Epidermal melanocyte (primary cell): ENCODE measurements around the gene ZSCAN2.
A peak's percentile ranks its signal among the peaks of the same experiment; 100 is the strongest.

ENCODE experiments used
- DNase-seq: peaks from one replicate; pipeline ENCODE4 v3.0.0; 2011; ENCODE audit warnings: low spot score; ENCODE audit not compliant: insufficient read length

Gene ZSCAN2

DNA sequence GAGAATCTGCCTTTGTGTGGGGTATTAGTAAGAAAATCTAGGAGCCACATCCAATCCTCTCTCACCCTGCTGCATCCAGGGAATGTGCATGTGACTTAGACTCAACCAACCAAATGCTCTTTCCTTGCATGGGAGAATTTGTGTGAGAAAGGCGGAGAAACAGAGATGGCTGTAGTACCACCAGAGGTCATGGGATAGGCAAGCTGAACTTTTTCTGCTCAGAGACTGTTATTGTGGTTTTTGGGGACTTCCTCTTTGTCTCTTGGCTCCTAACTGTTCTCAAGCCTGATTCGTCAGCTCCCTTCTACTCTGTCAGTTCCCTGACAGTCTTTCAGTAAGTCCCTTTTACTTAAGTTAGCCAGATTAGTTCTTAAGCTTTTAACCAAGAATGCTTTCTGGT is 2.6 kb upstream of the ZSCAN2 start:
- DNase-seq: no peak

DNA sequence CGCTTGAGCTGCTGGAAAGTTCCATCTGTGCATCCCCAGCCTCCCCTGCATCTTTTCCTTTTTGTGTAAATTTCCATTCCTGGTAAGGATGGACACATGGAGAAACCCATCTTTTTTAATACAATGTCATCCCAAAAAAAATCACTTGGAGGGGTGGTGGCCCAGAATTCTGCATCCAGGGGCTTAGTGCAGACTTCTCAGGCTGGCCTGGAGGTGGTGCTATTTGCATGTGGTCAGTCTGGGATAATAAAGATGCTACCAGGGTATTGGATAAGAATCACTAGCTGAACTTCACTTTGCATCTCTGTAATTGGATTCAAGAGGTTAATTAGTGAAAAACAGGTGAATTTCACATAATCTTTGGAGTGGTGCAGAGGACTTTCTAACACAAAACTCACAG is 1.8 kb upstream of the ZSCAN2 start:
- no peak for DNase-seq

DNA sequence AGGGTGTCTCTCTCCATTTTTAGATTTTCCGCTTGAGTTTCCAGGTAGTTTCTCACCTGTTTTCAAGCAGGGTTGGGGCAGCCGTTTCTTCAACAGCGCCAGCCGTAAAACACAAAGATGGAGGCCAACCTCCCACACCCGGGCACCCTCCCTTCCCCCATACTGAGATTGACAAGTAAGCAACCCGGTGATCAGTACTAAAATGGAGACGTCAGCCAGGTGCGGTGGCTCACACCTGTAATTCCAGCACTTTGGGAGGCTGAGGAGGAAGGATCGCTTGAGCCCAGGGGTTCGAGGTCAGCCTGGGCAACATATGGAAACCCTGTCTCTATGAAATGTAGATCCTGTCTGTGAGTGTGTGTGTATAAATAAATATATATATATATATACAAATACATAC is 903 bp upstream of the ZSCAN2 start:
- no peak for DNase-seq

DNA sequence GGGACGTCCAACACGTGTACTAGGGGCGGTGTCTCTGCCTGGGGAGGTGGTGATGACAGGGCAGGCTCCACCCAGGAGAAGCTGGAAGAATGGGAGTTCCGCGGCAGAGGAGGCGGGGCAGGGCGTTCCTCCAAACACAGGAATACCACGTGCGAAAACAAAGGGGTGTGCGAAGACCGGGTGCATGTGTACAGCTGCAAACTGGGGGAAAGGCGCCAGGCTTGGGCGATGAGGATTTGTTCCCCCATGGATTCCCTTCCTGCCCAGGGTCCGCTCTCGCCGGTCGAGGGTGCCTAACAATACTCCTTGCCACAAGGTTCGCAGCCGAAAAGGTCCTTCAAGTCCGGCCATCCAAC is 500 bp upstream of the ZSCAN2 start:
- peak; percentile 38 for DNase-seq

DNA sequence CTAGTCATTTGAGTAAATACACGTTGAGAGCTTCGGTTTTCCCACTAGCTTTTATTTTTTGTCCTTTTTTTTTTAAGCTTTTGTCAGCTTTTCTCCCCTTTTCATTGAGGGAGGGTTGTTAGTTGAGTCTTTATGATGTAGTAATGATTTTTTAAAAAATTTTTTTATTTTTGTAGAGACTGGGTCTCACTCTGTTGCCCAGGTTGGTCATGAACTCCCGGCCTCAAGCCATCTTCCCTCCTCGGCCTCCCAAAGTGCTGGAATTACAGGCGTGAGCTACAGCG is 688 bp downstream of the ZSCAN2 start:
- DNase-seq: no peak

DNA sequence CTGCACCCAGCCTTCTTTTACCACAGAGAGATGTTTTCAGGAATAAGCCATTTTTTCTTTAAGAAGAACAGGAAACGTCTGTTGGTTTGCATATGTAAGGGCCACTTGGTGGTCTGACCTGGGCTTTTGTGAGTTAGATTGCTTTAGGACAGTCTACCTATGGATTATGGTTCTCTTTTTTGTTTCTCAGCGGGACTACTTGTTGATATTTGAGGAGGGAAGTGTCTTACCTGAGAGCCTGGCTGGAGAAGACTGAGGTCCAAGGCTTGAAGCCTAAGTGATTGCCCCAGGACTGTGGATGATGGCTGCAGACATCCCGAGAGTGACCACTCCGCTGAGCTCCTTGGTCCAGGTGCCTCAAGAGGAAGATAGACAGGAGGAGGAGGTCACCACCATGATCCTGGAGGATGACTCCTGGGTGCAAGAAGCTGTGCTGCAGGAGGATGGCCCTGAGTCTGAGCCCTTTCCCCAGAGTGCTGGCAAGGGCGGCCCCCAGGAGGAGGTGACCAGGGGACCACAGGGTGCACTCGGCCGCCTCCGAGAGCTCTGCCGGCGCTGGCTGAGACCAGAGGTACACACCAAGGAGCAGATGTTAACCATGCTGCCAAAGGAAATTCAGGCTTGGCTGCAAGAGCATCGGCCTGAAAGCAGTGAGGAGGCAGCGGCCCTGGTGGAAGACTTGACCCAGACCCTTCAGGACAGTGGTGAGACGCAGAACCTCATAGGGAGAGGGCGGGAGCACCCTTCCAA is 3.0 kb downstream of the ZSCAN2 start:
- no peak for DNase-seq

DNA sequence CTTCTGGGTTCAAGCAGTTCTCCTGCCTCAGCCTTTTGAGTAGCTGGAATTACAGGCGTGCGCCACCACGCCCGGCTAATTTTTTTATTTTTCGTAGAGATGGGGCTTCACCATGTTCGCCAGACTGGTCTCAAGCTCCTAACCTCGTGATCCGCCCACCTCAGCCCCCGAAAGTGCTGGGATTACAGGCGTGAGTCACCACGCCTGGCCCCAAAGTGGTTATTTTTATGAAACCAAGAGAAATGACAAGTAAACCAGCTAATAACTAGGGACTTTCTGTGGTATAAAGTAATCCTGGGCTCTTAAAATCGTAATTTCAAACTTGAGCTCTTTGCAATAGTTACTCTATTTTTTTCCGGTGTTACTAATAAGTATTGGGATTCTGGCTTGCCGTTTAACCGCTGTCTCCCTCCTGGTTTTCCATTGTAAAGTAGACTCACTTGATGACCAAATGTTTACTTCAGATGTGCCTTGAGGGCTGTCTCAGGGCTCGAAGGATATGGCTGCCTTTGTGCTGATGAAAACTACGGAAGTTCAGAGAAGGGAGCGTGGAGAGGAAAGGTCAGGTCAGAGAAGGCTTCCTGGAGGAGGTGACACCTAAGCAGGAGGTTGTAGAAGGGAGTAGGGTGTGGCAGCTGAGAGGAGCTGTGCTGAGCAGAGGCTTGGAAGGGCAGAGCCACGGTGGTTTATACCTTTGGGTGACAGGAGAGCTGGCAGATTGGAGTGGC is 4.2 kb downstream of the ZSCAN2 start:
- DNase-seq: no peak

DNA sequence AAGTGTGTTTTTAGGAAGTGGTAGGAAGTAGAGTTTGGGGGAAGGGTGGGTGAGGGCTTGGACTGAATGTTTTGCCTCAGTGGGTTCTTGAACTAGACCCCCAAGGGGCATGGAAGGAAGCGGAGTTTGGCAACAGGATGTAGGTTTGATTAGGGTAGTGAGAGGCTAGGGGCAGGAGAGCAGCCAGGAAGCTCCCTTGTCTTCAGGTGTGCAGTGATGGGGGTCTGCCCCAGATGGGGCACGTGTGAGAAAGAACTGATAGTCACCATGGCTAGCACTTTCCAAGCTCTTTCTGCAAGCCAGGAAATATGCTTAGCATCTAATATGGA is 4.7 kb downstream of the ZSCAN2 start:
- no peak for DNase-seq

DNA sequence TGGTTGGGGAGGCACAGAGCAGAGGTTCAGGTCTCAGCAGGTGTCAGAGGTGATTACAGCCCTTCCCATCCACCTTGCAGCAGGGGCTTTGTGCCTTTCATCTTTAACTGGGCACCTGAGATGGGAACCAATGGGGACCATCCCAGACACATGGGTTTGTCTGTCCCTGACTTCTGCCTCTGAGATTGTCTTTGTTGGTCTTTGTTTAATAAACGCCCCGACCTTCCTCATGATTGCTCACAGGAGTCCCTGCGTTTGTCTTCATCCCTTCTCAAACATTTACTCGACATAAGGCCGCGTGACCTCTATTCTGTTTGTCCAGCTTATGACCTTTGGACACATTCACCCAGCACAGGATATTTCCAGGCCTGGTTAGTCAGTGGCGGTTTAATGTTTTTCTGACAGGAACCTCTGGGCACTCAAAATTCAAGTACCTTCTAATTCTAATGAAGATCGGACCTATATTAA is 5.9 kb downstream of the ZSCAN2 start:
- no peak for DNase-seq

DNA sequence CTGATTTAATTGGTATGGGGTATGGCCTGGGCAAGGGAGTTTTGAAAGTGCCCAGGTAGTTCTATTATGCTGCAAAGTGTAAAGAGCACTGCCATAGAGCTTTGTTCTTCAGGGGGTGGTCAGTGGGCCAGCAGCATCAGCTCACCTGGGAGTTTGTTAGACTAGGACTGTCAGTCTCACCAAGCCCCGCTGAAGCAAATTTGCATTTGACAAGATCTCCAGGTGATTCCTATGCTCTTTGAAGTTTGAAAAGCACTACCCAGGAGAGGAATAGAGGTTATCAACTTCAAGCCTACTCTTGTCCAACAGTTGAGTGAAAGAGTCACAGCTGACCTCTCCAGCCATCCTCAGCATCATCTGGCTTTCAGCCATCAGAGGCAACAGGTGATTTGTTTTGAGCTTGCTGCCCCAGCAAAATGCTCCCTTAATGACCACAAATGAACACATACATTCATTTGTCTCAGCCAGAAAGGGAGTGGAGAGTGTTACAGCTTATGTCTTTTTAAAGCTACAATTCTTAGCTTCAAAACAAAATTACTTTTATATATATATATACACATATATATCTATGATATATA is 8.0 kb downstream of the ZSCAN2 start:
- DNase-seq: no peak

DNA sequence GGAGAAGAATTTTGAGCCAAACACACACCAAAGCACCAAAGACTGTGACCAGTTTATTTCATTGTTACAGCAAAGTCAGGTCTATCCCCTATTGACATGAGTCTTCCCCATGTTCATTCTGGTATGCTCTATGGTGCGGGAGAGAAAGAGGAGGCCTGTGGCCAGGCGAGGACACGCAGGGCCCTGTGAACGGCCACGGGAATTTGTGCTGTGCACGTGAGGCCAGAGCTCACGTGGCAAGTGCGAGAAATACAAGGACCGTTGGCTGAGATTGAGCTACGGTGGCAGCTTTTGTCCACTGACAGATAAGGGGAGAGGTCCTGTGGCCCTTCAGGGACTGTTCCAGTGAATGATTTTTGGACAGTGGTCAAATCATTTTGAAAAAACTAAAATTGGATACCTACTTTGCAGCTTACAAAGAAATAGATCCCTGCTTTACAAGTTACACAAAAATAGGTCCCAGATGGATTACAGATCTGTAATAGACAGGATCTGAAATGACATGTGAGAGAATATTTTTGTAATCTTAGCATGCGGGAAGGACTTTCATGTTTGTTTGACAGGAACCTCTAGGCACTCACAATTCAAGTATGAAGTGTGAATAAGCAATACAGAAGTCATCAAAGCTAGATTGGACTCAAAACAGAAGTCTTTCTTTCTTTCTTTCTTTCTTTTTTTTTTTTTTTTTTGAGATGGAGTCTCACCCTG is 9.2 kb downstream of the ZSCAN2 start:
- no peak for DNase-seq

DNA sequence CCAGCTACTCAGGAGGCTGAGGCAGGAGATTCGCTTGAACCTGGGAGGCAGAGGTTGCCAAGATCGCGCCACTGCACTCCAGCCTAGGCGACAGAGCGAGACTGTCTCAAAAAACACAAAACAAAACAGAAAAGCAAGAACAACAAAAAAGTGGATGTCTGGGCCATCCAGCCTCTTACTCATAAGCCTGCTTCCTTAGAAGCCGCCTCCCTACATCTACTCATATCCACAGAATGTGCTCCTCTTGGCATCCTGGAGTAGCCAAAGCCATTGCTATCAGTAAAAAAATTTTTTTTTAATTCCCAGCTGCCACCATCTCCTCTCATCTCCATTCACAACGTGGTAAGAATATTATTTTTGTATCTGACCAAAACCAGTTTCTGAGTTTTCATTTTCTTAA is 10.8 kb downstream of the ZSCAN2 start:
- no peak for DNase-seq

DNA sequence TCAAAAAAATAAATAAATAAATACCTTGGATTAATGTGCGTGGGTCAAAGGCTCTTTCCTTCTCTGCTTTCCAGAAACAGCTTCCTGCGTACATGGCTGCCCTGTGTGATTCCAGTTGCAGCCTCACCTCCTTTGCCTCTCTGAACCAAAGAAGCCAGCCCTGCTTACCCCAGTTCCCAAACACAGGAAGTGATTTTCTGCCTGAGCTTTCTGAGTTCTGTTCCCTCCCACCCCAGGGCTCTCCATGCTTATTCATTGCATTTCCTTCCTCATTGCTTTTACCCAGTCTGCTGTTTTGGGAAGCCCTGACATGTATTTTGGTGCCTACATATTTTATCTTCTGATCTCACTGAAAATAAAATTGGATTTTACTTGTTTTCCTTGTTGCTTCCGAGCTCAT is 15.4 kb downstream of the ZSCAN2 start:
- DNase-seq: no peak

DNA sequence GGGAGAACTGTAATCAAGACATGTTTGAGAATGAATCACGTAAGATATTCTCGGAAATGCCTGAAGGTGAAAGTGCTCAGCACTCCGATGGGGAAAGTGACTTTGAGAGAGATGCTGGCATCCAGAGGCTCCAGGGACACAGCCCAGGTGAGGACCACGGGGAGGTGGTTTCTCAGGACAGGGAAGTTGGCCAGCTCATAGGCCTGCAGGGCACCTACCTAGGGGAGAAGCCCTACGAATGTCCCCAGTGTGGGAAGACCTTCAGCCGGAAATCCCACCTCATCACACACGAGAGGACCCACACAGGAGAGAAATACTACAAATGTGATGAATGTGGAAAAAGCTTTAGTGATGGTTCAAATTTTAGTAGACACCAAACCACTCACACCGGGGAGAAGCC is 19.8 kb downstream of the ZSCAN2 start:
- DNase-seq: no peak

DNA sequence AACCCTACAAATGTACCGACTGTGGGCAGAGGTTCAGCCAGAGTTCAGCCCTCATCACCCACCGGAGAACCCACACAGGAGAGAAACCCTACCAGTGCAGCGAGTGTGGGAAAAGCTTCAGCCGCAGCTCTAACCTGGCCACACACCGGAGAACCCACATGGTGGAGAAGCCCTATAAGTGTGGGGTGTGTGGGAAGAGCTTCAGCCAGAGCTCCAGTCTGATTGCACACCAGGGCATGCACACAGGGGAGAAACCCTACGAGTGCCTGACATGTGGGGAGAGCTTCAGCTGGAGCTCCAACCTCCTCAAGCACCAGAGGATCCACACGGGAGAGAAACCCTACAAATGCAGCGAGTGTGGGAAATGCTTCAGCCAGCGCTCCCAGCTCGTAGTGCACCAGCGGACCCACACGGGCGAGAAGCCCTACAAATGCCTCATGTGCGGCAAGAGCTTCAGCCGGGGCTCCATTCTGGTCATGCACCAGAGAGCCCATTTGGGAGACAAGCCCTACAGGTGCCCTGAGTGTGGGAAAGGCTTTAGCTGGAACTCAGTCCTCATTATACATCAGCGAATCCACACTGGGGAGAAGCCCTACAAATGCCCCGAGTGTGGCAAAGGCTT is 20.7 kb downstream of the ZSCAN2 start:
- no peak for DNase-seq

DNA sequence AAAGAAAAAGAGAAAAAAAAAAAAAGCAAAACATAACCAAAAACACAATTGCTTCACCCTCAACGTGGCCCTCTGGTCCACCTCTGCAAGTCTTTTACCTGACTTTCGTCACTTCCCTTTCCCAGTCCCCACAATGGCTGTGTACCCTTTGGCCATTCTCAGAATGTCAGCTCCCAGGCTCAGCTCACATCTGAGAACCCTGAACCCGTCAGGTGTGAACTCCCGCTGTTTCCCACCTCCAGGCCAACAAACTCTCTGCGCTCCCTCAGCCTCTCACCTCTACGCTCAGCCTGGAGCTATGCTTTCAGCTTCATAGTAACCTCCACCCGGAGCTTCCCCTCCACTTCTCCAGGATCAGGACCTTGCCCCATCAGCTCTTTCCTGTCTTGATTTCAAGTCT is 23.6 kb downstream of the ZSCAN2 start:
- no peak for DNase-seq

DNA sequence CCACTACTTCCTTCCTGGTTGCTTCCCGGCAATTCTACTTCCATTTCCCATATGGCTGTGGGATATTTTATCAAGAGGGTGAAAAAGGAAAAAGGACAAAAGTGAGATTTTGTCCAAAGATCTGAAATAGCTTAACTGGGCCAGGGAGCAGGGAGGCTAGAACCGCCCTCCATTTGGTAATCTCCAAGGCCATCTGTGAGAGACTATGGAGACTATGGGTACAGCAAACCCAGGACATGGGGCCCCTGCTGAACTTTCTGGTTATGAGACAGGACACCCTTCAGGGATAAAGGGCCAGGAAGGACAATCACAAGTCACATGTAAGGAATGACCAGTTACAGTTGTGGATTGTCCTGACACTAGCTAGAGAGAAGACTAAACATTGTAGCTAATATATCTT is 24.3 kb downstream of the ZSCAN2 start:
- DNase-seq: no peak

DNA sequence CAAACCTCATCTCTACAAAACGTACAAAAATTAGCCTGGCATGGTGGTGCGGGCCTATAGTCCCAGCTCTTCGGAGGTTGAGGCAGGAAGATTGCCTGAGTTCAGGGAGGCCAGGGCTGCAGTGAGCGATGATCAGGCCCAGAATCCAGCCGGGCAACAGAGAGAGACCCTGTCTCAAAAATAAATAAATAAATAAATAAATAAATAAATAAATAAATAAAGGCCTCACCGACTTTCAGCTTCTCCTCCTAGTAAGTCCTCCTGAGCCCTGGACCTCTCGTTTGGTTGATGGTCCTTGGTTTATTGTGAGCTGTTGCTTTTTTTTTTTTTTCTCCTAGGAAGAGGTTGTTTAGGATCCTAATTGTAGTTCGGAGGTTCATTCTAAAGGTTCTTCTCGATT is 28.2 kb downstream of the ZSCAN2 start:
- DNase-seq: no peak

DNA sequence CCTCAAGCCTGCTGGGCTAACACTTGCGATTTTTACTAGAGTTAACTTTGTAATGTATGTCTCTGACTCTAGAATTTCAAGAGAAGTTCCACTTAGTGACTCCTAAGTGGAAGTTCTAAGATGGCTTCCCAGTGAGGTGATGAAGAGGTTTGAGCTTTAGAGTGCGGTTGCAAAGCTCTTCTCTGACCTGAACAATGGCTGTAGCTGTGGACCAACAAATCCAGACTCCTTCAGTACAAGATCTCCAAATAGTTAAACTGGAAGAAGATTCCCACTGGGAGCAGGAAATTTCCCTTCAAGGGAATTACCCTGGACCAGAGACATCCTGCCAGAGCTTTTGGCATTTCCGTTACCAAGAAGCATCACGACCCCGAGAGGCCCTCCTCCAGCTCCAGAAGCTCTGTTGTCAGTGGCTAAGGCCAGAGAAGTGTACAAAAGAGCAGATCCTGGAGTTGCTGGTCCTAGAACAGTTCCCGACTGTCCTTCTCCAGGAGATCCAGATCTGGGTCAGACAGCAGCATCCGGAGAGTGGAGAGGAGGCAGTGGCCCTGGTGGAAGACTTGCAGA is 31.0 kb downstream of the ZSCAN2 start:
- no peak for DNase-seq

DNA sequence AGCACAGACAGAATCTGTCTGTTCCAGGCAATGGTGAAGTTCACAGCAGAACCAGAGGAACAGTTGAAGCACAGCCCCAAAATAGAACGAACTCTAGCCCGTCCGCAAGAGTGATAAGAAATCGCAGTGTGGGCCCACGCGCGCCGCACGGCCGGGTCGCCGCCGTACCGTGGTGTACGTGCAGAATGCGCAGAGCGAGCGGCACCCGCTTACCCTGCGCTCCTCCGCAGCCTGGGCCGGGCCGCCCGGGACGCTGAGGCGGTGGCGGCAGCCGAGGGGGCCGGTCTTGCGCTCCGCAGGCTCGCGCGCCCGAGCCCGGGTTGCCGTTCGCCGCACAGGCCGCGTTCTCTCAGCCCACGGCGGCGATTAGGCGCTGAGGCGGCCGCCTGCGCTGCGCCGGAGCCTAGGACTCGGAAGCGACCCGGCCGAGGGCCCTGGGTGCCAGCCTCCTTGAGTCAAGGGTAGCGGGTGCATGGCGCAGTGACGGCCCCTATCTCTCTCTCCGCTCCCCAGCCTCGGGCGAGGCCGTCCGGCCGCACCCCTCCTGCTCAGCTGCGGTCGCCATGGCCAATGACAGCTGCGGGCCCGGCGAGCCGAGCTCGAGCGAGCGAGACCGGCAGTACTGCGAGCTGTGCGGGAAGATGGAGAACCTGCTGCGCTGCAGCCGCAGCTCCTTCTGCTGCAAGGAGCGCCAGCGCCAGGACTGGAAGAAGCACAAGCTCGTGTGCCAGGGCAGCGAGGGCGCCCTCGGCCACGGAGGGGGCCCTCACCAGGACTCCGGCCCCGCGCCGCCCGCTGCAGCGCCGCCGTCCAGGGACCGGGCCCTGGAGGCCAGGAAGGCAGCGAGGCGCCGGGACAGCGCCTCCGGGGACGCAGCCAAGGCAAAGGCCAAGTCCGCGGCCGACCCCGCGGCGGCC is 32.8 kb downstream of the ZSCAN2 start:
- no peak for DNase-seq
